ENCODE measurements around the gene ACBD7.

ACBD7 gene

GRCh38 chr10:15067154-15067553 lies 21.4 kb downstream of the ACBD7 start:
- Mint-ChIP-seq H3K27ac (no peak overlapping the region), H3K4me1 (no peaks in the 10 kb centered on the region), H3K9me3 (peaks cover 9% of the 10 kb centered on the region), H3K27me3 (peaks cover 13% of the 10 kb centered on the region), H3K36me3 (peaks cover 2% of the 10 kb centered on the region), H3K4me3 (no peak overlapping the region)
- no peak for ATAC-seq (ENCODE audit: low read depth)
- DNase-seq (ENCODE audit: low spot score in 2 of 2), result no peak

- peaks cover 13% of the 10 kb centered on the region for H3K9me3 Mint-ChIP-seq
- peaks cover 12% of the 10 kb centered on the region for H3K36me3 Mint-ChIP-seq
- no peaks in the 10 kb centered on the region for H3K4me1 Mint-ChIP-seq
- ATAC-seq (ENCODE audit: low read depth) (no peak), DNase-seq (ENCODE audit: low spot score in 2 of 2) (no peak)
- H3K4me3 Mint-ChIP-seq, result no peak overlapping the region
- H3K27ac Mint-ChIP-seq, result no peak overlapping the region
- H3K27me3 Mint-ChIP-seq, result peaks cover 17% of the 10 kb centered on the region
These were observed 27.9 kb downstream of the ACBD7 start for GRCh38 chr10:15060638-15061037.

GRCh38 chr10:15059914-15060313 lies 28.7 kb downstream of the ACBD7 start:
- DNase-seq (ENCODE audit: low spot score in 2 of 2) (no peak), ATAC-seq (ENCODE audit: low read depth) (no peak)
- no peaks in the 10 kb centered on the region for H3K4me1 Mint-ChIP-seq
- H3K36me3 Mint-ChIP-seq, result peaks cover 9% of the 10 kb centered on the region
- H3K27me3 Mint-ChIP-seq, result peaks cover 13% of the 10 kb centered on the region
- H3K27ac Mint-ChIP-seq, result no peak overlapping the region
- H3K9me3 Mint-ChIP-seq, result peaks cover 11% of the 10 kb centered on the region
- H3K4me3 Mint-ChIP-seq, result no peak overlapping the region

- Mint-ChIP-seq H3K27me3 (peaks cover 9% of the 10 kb centered on the region), H3K4me1 (no peaks in the 10 kb centered on the region), H3K4me3 (no peak overlapping the region), H3K27ac (no peak overlapping the region), H3K36me3 (peaks cover 9% of the 10 kb centered on the region), H3K9me3 (peaks cover 11% of the 10 kb centered on the region)
- ATAC-seq (ENCODE audit: low read depth) (no peak), DNase-seq (ENCODE audit: low spot score in 2 of 2) (no peak)
These were observed 29.9 kb downstream of the ACBD7 start for GRCh38 chr10:15058689-15059088.

GRCh38 chr10:15053061-15053460 lies 35.5 kb downstream of the ACBD7 start:
- ATAC-seq (ENCODE audit: low read depth) (no peak), DNase-seq (ENCODE audit: low spot score in 2 of 2) (no peak)
- no peak overlapping the region for H3K4me3 Mint-ChIP-seq
- no peaks in the 10 kb centered on the region for H3K9me3 Mint-ChIP-seq
- no peaks in the 10 kb centered on the region for H3K36me3 Mint-ChIP-seq
- H3K4me1 Mint-ChIP-seq, result no peaks in the 10 kb centered on the region
- no peak overlapping the region for H3K27ac Mint-ChIP-seq
- H3K27me3 Mint-ChIP-seq, result peaks cover 3% of the 10 kb centered on the region

- Mint-ChIP-seq H3K27me3 (no peaks in the 10 kb centered on the region), H3K4me3 (no peak overlapping the region), H3K27ac (no peak overlapping the region), H3K9me3 (no peaks in the 10 kb centered on the region), H3K4me1 (no peaks in the 10 kb centered on the region), H3K36me3 (no peaks in the 10 kb centered on the region)
- ATAC-seq (ENCODE audit: low read depth), result no peak
- DNase-seq (ENCODE audit: low spot score in 2 of 2), result no peak
These were observed 36.5 kb downstream of the ACBD7 start for GRCh38 chr10:15052121-15052520.

- Mint-ChIP-seq H3K4me3 (no peak overlapping the region), H3K9me3 (no peaks in the 10 kb centered on the region), H3K27me3 (no peaks in the 10 kb centered on the region), H3K36me3 (no peaks in the 10 kb centered on the region), H3K4me1 (no peaks in the 10 kb centered on the region), H3K27ac (no peak overlapping the region)
- no peak for ATAC-seq (ENCODE audit: low read depth)
- no peak for DNase-seq (ENCODE audit: low spot score in 2 of 2)
These were observed 39.0 kb downstream of the ACBD7 start for GRCh38 chr10:15049533-15049932.

- DNase-seq (ENCODE audit: low spot score in 2 of 2), result no peak
- H3K9me3 Mint-ChIP-seq, result peaks cover 1% of the 10 kb centered on the region
- H3K4me3 Mint-ChIP-seq, result no peak overlapping the region
These were observed 42.0 kb downstream of the ACBD7 start for GRCh38 chr10:15046626-15047025.

GRCh38 chr10:15045380-15045779 lies 43.2 kb downstream of the ACBD7 start:
- DNase-seq (ENCODE audit: low spot score in 2 of 2), result no peak
- Mint-ChIP-seq H3K4me1 (no peaks in the 10 kb centered on the region), H3K27ac (no peak overlapping the region), H3K4me3 (no peak overlapping the region), H3K27me3 (peaks cover 4% of the 10 kb centered on the region), H3K9me3 (peaks cover 1% of the 10 kb centered on the region), H3K36me3 (no peaks in the 10 kb centered on the region)
- ATAC-seq (ENCODE audit: low read depth), result no peak

More at GRCh38 chr10:15046626-15047025, 42.0 kb downstream of the ACBD7 start:
- no peak for ATAC-seq (ENCODE audit: low read depth)
- Mint-ChIP-seq H3K27ac (no peak overlapping the region), H3K27me3 (peaks cover 2% of the 10 kb centered on the region), H3K4me1 (no peaks in the 10 kb centered on the region), H3K36me3 (no peaks in the 10 kb centered on the region)

- no peak within 1 kb of the TSS for H3K27ac Mint-ChIP-seq
- H3K4me3 Mint-ChIP-seq, result no peak within 1 kb of the TSS
- no peaks in the 10 kb centered on the region for H3K4me1 Mint-ChIP-seq
- peaks cover 1% of the 10 kb centered on the region for H3K9me3 Mint-ChIP-seq
- ATAC-seq (ENCODE audit: low read depth) (no peak), DNase-seq (ENCODE audit: low spot score in 2 of 2) (no peak)
- H3K27me3 Mint-ChIP-seq, result peaks cover 5% of the 10 kb centered on the region
- no peaks in the 10 kb centered on the region for H3K36me3 Mint-ChIP-seq
These were observed 44.9 kb downstream of the ACBD7 start, which contains the start of gene OLAH for GRCh38 chr10:15043674-15044073. OLAH (plus strand) TSS chr10:15043943; CDS start chr10:15047289, 3,346 bp downstream.

GRCh38 chr10:15038416-15038815 lies 50.2 kb downstream of the ACBD7 start:
- peaks cover 9% of the 10 kb centered on the region for H3K27me3 Mint-ChIP-seq
- H3K4me1 Mint-ChIP-seq, result peaks cover 3% of the 10 kb centered on the region
- H3K4me3 Mint-ChIP-seq, result no peak overlapping the region
- H3K27ac Mint-ChIP-seq, result no peak overlapping the region
- H3K36me3 Mint-ChIP-seq, result no peaks in the 10 kb centered on the region
- H3K9me3 Mint-ChIP-seq, result no peaks in the 10 kb centered on the region
- ATAC-seq (ENCODE audit: low read depth) (no peak), DNase-seq (ENCODE audit: low spot score in 2 of 2) (no peak)

GRCh38 chr10:15037691-15038090 lies 50.9 kb downstream of the ACBD7 start:
- Mint-ChIP-seq H3K4me1 (peaks cover 3% of the 10 kb centered on the region), H3K9me3 (no peaks in the 10 kb centered on the region), H3K27me3 (peaks cover 9% of the 10 kb centered on the region), H3K4me3 (no peak overlapping the region), H3K36me3 (no peaks in the 10 kb centered on the region), H3K27ac (no peak overlapping the region)
- ATAC-seq (ENCODE audit: low read depth) (no peak), DNase-seq (ENCODE audit: low spot score in 2 of 2) (no peak)

GRCh38 chr10:15035385-15036301 lies 52.9 kb downstream of the ACBD7 start:
- peaks cover 9% of the 10 kb centered on the region for H3K27me3 Mint-ChIP-seq
- H3K9me3 Mint-ChIP-seq, result no peaks in the 10 kb centered on the region
- H3K4me3 Mint-ChIP-seq, result no peak overlapping the region
- peaks cover 3% of the 10 kb centered on the region for H3K4me1 Mint-ChIP-seq
- H3K36me3 Mint-ChIP-seq, result no peaks in the 10 kb centered on the region
- no peak for ATAC-seq (ENCODE audit: low read depth)
- H3K27ac Mint-ChIP-seq, result no peak overlapping the region
- no peak for DNase-seq (ENCODE audit: low spot score in 2 of 2)

GRCh38 chr10:15027741-15028140 lies 60.8 kb downstream of the ACBD7 start:
- H3K4me3 Mint-ChIP-seq, result no peak overlapping the region
- peaks cover 6% of the 10 kb centered on the region for H3K27me3 Mint-ChIP-seq
- DNase-seq (ENCODE audit: low spot score in 2 of 2), result no peak
- no peak overlapping the region for H3K27ac Mint-ChIP-seq
- no peak for ATAC-seq (ENCODE audit: low read depth)
- no peaks in the 10 kb centered on the region for H3K4me1 Mint-ChIP-seq
- no peaks in the 10 kb centered on the region for H3K36me3 Mint-ChIP-seq
- no peaks in the 10 kb centered on the region for H3K9me3 Mint-ChIP-seq

Data from memory B cell (primary cell).